Liver (tissue), 9 donors: Measurements from ENCODE around the gene DCTN1. TPM values are rescaled to one million over a fixed set of nuclear protein-coding genes. Genes with fewer than 3 reads are reported as not detected.

Experiments used
- DNase-seq: peaks from one replicate; pipeline ENCODE4 v3.0.0-alpha.2; 2017; ENCODE audit warnings: low spot score
- H3K27ac ChIP-seq, 2 donors: one replicate each; pipeline ENCODE4 v1.7.0; 2013; ENCODE audit warnings: inconsistent platforms in 2 of 2, low read length in 2 of 2, control low read depth in 1 of 2, low read depth in 1 of 2, mild to moderate bottlenecking in 1 of 2
- H3K27me3 ChIP-seq, 4 donors: one replicate each; pipeline versions ENCODE4 v1.6.1 to v1.7.0; 2013; ENCODE audit warnings: low read length in 3 of 4, inconsistent platforms in 1 of 4, mild to moderate bottlenecking in 1 of 4, moderate library complexity in 1 of 4; ENCODE audit not compliant: control insufficient read depth in 4 of 4, insufficient read depth in 4 of 4
- H3K36me3 ChIP-seq, 4 donors: one replicate each; pipeline versions ENCODE4 v1.6.1 to v1.7.0; 2013; ENCODE audit warnings: low read length in 3 of 4, mild to moderate bottlenecking in 3 of 4, low read depth in 1 of 4, moderate library complexity in 1 of 4; ENCODE audit not compliant: control insufficient read depth in 4 of 4, insufficient read depth in 3 of 4
- H3K4me1 ChIP-seq, 4 donors: one replicate each; pipeline versions ENCODE4 v1.6.1 to v1.7.0; 2013; ENCODE audit warnings: low read length in 3 of 4, mild to moderate bottlenecking in 3 of 4, moderate library complexity in 1 of 4; ENCODE audit not compliant: control insufficient read depth in 4 of 4, insufficient read depth in 4 of 4
- H3K4me3 ChIP-seq, 3 donors: one replicate each; pipeline versions ENCODE4 v1.6.1 to v1.7.0; 2013; ENCODE audit warnings: low read length in 3 of 3, control low read depth in 1 of 3, low read depth in 1 of 3, mild to moderate bottlenecking in 1 of 3
- H3K9ac ChIP-seq, 2 donors: one replicate each; pipeline ENCODE4 v1.7.0; 2013; ENCODE audit warnings: low read length in 2 of 2, mild to moderate bottlenecking in 2 of 2, moderate library complexity in 2 of 2, control low read depth in 1 of 2, low read depth in 1 of 2
- H3K9me3 ChIP-seq, 4 donors: one replicate each; pipeline versions ENCODE4 v1.6.1 to v1.7.0; 2013; ENCODE audit warnings: low read length in 3 of 4; ENCODE audit not compliant: control insufficient read depth in 4 of 4
- EGR1 ChIP-seq, 2 donors: IDR thresholded peaks; 2 replicates each; pipeline ENCODE4 v1.6.1; 2016 to 2018; ENCODE audit warnings: antibody characterized with exemption in 2 of 2, low read depth in 2 of 2
- FOXA1 ChIP-seq: IDR thresholded peaks from 2 replicates; pipeline ENCODE4 v1.6.1; 2016; ENCODE audit warnings: antibody characterized with exemption
- FOXA2 ChIP-seq: IDR thresholded peaks from 2 replicates; pipeline ENCODE4 v1.6.1; 2016; ENCODE audit warnings: antibody characterized with exemption
- GABPA ChIP-seq, 2 donors: IDR thresholded peaks in 1 of 2; conservative IDR thresholded peaks in 1 of 2; 2 replicates each; pipeline ENCODE4 v1.6.1; 2016; ENCODE audit warnings: antibody characterized with exemption in 2 of 2, mild to moderate bottlenecking in 1 of 2, moderate library complexity in 1 of 2
- HNF4A ChIP-seq, 2 donors: conservative IDR thresholded peaks; 2 replicates each; pipeline ENCODE4 v1.6.1; 2016; ENCODE audit warnings: antibody characterized with exemption in 2 of 2, mild to moderate bottlenecking in 2 of 2
- HNF4G ChIP-seq: IDR thresholded peaks from 2 replicates; pipeline ENCODE4 v1.6.1; 2016; ENCODE audit warnings: antibody characterized with exemption
- JUND ChIP-seq, 2 donors: IDR thresholded peaks; 2 replicates each; pipeline ENCODE4 v1.6.1; 2016; ENCODE audit warnings: antibody characterized with exemption in 2 of 2
- NR2F2 ChIP-seq: IDR thresholded peaks from 2 replicates; pipeline ENCODE4 v1.6.1; 2016; ENCODE audit warnings: antibody characterized with exemption
- RAD21 ChIP-seq, 2 donors: IDR thresholded peaks; 2 replicates each; pipeline ENCODE4 v1.6.1; 2016; ENCODE audit warnings: antibody characterized with exemption in 2 of 2, mild to moderate bottlenecking in 2 of 2
- RXRA ChIP-seq, 2 donors: IDR thresholded peaks; 2 replicates each; pipeline ENCODE4 v1.6.1; 2017 to 2018; ENCODE audit warnings: antibody characterized with exemption in 2 of 2, mild to moderate bottlenecking in 1 of 2
- SP1 ChIP-seq: IDR thresholded peaks from 2 replicates; pipeline ENCODE4 v1.6.1; 2018; ENCODE audit warnings: antibody characterized with exemption, mild to moderate bottlenecking
- TAF1 ChIP-seq: conservative IDR thresholded peaks from 2 replicates; pipeline ENCODE4 v1.6.1; 2016; ENCODE audit warnings: antibody characterized with exemption, mild to moderate bottlenecking
- YY1 ChIP-seq: IDR thresholded peaks from 2 replicates; pipeline ENCODE4 v1.6.1; 2016; ENCODE audit warnings: antibody characterized with exemption, mild to moderate bottlenecking
- WGBS: extraction: QIAGEN DNeasy Blood & Tissue Kit; methylation state at CpG from one replicate; pipeline ENCODE4 v1.1.7; 2013; 5-methylcytosine and 5-hydroxymethylcytosine counted together
- polyA plus RNA-seq, 2 donors: library from polyadenylated mRNA; stranded (reverse) in 1 of 2; unstranded in 1 of 2; fragments of 200-250 nt in 1 of 2; fragments of >200 nt in 1 of 2; fragmentation: Nextera tagmentation in 1 of 2; extraction: Ambion mirVana in 1 of 2; gene quantifications; one replicate each; pipeline versions ENCODE4 v1.2.1 to v1.2.3, GENCODE V29; 2013 to 2015
- total RNA-seq, 2 donors: library from RNA; depleted of rRNA; stranded (reverse); fragments of >200 nt; gene quantifications; one replicate each; pipeline ENCODE4 v1.2.3, GENCODE V29; 2014
- TF ChIP-seq, protein P1 (sequence below): IDR thresholded peaks from 2 replicates; pipeline ENCODE4 v1.6.1; 2016; ENCODE audit warnings: antibody characterized with exemption
- TF ChIP-seq, protein P2 (sequence below): IDR thresholded peaks from 2 replicates; pipeline ENCODE4 v1.6.1; 2016; ENCODE audit warnings: antibody characterized with exemption
- TF ChIP-seq, protein P3 (sequence below): fragments of 150-350 bp; IDR thresholded peaks from 2 replicates; pipeline ENCODE4 v1.5.1; 2017; ENCODE audit warnings: improper control_type of control experiment, low read depth, low read length; ENCODE audit not compliant: missing input control
- TF ChIP-seq, protein P4 (sequence below): IDR thresholded peaks from 2 replicates; pipeline ENCODE4 v1.6.1; 2016; ENCODE audit warnings: antibody characterized with exemption
- TF ChIP-seq, protein P5 (sequence below): IDR thresholded peaks from 2 replicates; pipeline ENCODE4 v1.6.1; 2016; ENCODE audit warnings: antibody characterized with exemption, mild to moderate bottlenecking
- donor health status: healthy.
- donor health status: healthy.
- donor health status: healthy.
- donor health status: healthy.
- donor health status: healthy.

Gene DCTN1
- total and polyA plus RNA-seq, 4 donors = 29.7 to 40.9 (median 33.5) TPM

DNA sequence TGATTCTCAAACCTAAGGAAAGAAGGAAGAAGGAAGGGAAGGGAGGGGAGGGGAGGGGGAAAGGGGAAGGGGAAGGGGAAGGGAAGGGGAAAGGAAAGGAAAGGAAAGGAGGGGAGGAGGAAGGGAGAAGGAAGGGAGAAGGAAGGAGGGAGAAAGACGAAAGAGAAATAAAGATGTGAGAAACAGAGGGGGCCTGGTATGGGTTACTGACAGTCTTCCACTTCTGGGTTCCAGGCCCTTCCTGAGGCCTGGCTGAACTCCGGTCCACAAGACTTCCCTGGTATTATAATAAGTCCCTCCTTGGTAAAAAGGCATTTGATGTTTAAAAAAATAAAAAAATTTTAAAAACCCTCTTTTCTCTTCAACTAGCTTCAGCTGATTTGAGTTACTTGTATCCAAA, 54.3 kb downstream of the DCTN1 start:
- no peak overlapping the region for H3K27ac ChIP-seq
- H3K9me3 ChIP-seq = no peaks in the 10 kb centered on the region
- no peaks in the 10 kb centered on the region for H3K27me3 ChIP-seq
- DNase-seq = no peak
- no peaks in the 10 kb centered on the region for H3K36me3 ChIP-seq
- H3K4me1 ChIP-seq = no peaks in the 10 kb centered on the region
- 88% methylated on average over 2 of the region's 2 CpGs for WGBS
- TF ChIP-seq TAF1 (no peak), SP1 (no peak), RXRA (IDR thresholded peaks at IDR 0.05) (no peak), GABPA (IDR thresholded peaks at IDR 0.05 in 1 of 2, conservative IDR thresholded peaks at IDR 0.05 in 1 of 2) (no peak), FOXA2 (no peak), YY1 (no peak), EGR1 (IDR thresholded peaks at IDR 0.05; ENCODE audit: low read depth in 2 of 2) (no peak), NR2F2 (no peak), JUND (IDR thresholded peaks at IDR 0.05) (no peak), FOXA1 (no peak), HNF4G (no peak), HNF4A (conservative IDR thresholded peaks at IDR 0.05) (no peak), RAD21 (IDR thresholded peaks at IDR 0.05) (no peak)
- TF ChIP-seq, protein P1, sequence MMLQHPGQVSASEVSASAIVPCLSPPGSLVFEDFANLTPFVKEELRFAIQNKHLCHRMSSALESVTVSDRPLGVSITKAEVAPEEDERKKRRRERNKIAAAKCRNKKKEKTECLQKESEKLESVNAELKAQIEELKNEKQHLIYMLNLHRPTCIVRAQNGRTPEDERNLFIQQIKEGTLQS = no peak
- TF ChIP-seq, protein P2, sequence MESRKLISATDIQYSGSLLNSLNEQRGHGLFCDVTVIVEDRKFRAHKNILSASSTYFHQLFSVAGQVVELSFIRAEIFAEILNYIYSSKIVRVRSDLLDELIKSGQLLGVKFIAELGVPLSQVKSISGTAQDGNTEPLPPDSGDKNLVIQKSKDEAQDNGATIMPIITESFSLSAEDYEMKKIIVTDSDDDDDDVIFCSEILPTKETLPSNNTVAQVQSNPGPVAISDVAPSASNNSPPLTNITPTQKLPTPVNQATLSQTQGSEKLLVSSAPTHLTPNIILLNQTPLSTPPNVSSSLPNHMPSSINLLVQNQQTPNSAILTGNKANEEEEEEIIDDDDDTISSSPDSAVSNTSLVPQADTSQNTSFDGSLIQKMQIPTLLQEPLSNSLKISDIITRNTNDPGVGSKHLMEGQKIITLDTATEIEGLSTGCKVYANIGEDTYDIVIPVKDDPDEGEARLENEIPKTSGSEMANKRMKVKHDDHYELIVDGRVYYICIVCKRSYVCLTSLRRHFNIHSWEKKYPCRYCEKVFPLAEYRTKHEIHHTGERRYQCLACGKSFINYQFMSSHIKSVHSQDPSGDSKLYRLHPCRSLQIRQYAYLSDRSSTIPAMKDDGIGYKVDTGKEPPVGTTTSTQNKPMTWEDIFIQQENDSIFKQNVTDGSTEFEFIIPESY = no peak
- TF ChIP-seq, protein P3, sequence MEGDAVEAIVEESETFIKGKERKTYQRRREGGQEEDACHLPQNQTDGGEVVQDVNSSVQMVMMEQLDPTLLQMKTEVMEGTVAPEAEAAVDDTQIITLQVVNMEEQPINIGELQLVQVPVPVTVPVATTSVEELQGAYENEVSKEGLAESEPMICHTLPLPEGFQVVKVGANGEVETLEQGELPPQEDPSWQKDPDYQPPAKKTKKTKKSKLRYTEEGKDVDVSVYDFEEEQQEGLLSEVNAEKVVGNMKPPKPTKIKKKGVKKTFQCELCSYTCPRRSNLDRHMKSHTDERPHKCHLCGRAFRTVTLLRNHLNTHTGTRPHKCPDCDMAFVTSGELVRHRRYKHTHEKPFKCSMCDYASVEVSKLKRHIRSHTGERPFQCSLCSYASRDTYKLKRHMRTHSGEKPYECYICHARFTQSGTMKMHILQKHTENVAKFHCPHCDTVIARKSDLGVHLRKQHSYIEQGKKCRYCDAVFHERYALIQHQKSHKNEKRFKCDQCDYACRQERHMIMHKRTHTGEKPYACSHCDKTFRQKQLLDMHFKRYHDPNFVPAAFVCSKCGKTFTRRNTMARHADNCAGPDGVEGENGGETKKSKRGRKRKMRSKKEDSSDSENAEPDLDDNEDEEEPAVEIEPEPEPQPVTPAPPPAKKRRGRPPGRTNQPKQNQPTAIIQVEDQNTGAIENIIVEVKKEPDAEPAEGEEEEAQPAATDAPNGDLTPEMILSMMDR = no peak
- TF ChIP-seq, protein P4, sequence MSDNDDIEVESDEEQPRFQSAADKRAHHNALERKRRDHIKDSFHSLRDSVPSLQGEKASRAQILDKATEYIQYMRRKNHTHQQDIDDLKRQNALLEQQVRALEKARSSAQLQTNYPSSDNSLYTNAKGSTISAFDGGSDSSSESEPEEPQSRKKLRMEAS = no peak
- TF ChIP-seq, protein P5, sequence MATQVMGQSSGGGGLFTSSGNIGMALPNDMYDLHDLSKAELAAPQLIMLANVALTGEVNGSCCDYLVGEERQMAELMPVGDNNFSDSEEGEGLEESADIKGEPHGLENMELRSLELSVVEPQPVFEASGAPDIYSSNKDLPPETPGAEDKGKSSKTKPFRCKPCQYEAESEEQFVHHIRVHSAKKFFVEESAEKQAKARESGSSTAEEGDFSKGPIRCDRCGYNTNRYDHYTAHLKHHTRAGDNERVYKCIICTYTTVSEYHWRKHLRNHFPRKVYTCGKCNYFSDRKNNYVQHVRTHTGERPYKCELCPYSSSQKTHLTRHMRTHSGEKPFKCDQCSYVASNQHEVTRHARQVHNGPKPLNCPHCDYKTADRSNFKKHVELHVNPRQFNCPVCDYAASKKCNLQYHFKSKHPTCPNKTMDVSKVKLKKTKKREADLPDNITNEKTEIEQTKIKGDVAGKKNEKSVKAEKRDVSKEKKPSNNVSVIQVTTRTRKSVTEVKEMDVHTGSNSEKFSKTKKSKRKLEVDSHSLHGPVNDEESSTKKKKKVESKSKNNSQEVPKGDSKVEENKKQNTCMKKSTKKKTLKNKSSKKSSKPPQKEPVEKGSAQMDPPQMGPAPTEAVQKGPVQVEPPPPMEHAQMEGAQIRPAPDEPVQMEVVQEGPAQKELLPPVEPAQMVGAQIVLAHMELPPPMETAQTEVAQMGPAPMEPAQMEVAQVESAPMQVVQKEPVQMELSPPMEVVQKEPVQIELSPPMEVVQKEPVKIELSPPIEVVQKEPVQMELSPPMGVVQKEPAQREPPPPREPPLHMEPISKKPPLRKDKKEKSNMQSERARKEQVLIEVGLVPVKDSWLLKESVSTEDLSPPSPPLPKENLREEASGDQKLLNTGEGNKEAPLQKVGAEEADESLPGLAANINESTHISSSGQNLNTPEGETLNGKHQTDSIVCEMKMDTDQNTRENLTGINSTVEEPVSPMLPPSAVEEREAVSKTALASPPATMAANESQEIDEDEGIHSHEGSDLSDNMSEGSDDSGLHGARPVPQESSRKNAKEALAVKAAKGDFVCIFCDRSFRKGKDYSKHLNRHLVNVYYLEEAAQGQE = no peak
- H3K9ac ChIP-seq = no peak overlapping the region
- H3K4me3 ChIP-seq = no peak overlapping the region
